IMR-90 (cell line): ENCODE data around the gene SDC1. TPM values are rescaled to one million over a fixed set of nuclear protein-coding genes. Genes with fewer than 3 reads are reported as not detected.

Experiments
- ATAC-seq: fragments of 200-7000 bp; cut with Tn5 transposase; 2 replicates; pipeline ENCODE4 v1.9.1; 2020; ENCODE audit warnings: low read depth, mild to moderate bottlenecking, moderate library complexity
- BruUV-seq: library from RNA; stranded (reverse); fragments of 400-500 nt; replicated peaks from 2 replicates; lab custom pipeline; 2021; lab: Mats Ljungman, UMichigan
- CTCF ChIA-PET: fragments of 300-600 bp; formaldehyde crosslinking; extraction: SDS; loops from one replicate; lab custom pipeline; 2021; ENCODE audit warnings: antibody characterized with exemption; lab: Yijun Ruan, JAX
- POLR2A ChIA-PET: fragments of 300-600 bp; sonication (Branson Sonifier 250); formaldehyde crosslinking; loops from one replicate; lab custom pipeline; 2022; ENCODE audit warnings: antibody characterized with exemption; ENCODE audit not compliant: unreplicated experiment; lab: Charles Lee
- DNase-seq: peaks from one replicate; pipeline ENCODE4 v3.0.0; 2013
- H2AFZ ChIP-seq: replicated peaks from 2 replicates; pipeline ENCODE3; 2013; ENCODE audit warnings: low read length, mild to moderate bottlenecking; ENCODE audit not compliant: poor library complexity
- H2AK5ac ChIP-seq: 2 replicates; pipeline ENCODE4 v1.6.1; 2013; ENCODE audit warnings: low read depth, low read length, inconsistent platforms
- H2AK9ac ChIP-seq: replicated peaks from 2 replicates; pipeline ENCODE3; 2013; ENCODE audit warnings: mild to moderate bottlenecking, low read depth, low read length, moderate library complexity; ENCODE audit not compliant: poor library complexity
- H2BK120ac ChIP-seq: 2 replicates; pipeline ENCODE4 v1.6.1; 2013; ENCODE audit warnings: low read depth, low read length, inconsistent platforms
- H2BK15ac ChIP-seq: 3 replicates; pipeline ENCODE4 v1.6.1; 2013; ENCODE audit warnings: low read depth, low read length, inconsistent platforms
- H2BK20ac ChIP-seq: 2 replicates; pipeline ENCODE4 v1.6.1; 2013; ENCODE audit warnings: low read depth, mild to moderate bottlenecking, inconsistent platforms, low read length, moderate library complexity
- H2BK5ac ChIP-seq: 2 replicates; pipeline ENCODE4 v1.6.1; 2013; ENCODE audit warnings: mild to moderate bottlenecking, low read depth, low read length, inconsistent platforms; ENCODE audit not compliant: poor library complexity, severe bottlenecking
- H3K14ac ChIP-seq: replicated peaks from 2 replicates; pipeline ENCODE4 v1.6.1; 2013; ENCODE audit warnings: low read depth, low read length, inconsistent platforms
- H3K18ac ChIP-seq: 2 replicates; pipeline ENCODE4 v1.6.1; 2013; ENCODE audit warnings: low read depth, low read length, control low read depth
- H3K23ac ChIP-seq: 2 replicates; pipeline ENCODE4 v1.6.1; 2013; ENCODE audit warnings: low read depth, low read length, inconsistent platforms
- H3K27ac ChIP-seq: 2 replicates; pipeline ENCODE4 v1.5.1; 2013; ENCODE audit warnings: mild to moderate bottlenecking, control low read depth, low read length; ENCODE audit not compliant: insufficient read depth
- H3K27me3 ChIP-seq: 2 replicates; pipeline ENCODE4 v1.6.1; 2013; ENCODE audit warnings: low read length; ENCODE audit not compliant: control insufficient read depth, insufficient read depth
- H3K36me3 ChIP-seq: 2 replicates; pipeline ENCODE4 v1.6.1; 2013; ENCODE audit warnings: low read length, mixed read lengths; ENCODE audit not compliant: control insufficient read depth, insufficient read depth
- H3K4ac ChIP-seq: 2 replicates; pipeline ENCODE4 v1.6.1; 2013; ENCODE audit warnings: low read depth, low read length, inconsistent platforms
- H3K4me1 ChIP-seq: 2 replicates; pipeline ENCODE4 v1.6.1; 2013; ENCODE audit warnings: low read length, mixed read lengths; ENCODE audit not compliant: control insufficient read depth, insufficient read depth
- H3K4me2 ChIP-seq: 2 replicates; pipeline ENCODE4 v1.6.1; 2013; ENCODE audit warnings: low read depth, mild to moderate bottlenecking, control low read depth, low read length, moderate library complexity
- H3K4me3 ChIP-seq: 2 replicates; pipeline ENCODE4 v1.5.1; 2013; ENCODE audit warnings: low read depth, mild to moderate bottlenecking, control low read depth, low read length, moderate library complexity; ENCODE audit not compliant: insufficient read depth
- H3K56ac ChIP-seq: 2 replicates; pipeline ENCODE4 v1.6.1; 2013; ENCODE audit warnings: low read length, inconsistent platforms; ENCODE audit not compliant: insufficient read depth; ENCODE audit errors: extremely low read depth
- H3K79me1 ChIP-seq, 2 experiments: 2 replicates each; pipeline ENCODE4 v1.6.1; 2013; ENCODE audit warnings: low read length in 2 of 2, inconsistent platforms in 1 of 2, low read depth in 1 of 2
- H3K9ac ChIP-seq: 2 replicates; pipeline ENCODE4 v1.6.1; 2013; ENCODE audit warnings: low read depth, low read length, control low read depth
- H3K9me1 ChIP-seq: 2 replicates; pipeline ENCODE4 v1.6.1; 2013; ENCODE audit warnings: low read length, inconsistent platforms; ENCODE audit not compliant: insufficient read depth
- H3K9me3 ChIP-seq: 2 replicates; pipeline ENCODE4 v1.6.1; 2013; ENCODE audit warnings: low read length; ENCODE audit not compliant: control insufficient read depth, insufficient read depth
- H4K20me1 ChIP-seq: 2 replicates; pipeline ENCODE4 v1.6.1; 2013; ENCODE audit warnings: low read length, inconsistent platforms; ENCODE audit not compliant: insufficient read depth
- H4K5ac ChIP-seq: 2 replicates; pipeline ENCODE4 v1.6.1; 2013; ENCODE audit warnings: mild to moderate bottlenecking, low read depth, low read length, control low read depth
- H4K8ac ChIP-seq, 2 experiments: 2 replicates each; pipeline ENCODE4 v1.6.1; 2013; ENCODE audit warnings: low read depth in 2 of 2, low read length in 2 of 2, control low read depth in 1 of 2, inconsistent platforms in 1 of 2
- H4K91ac ChIP-seq: 2 replicates; pipeline ENCODE4 v1.6.1; 2013; ENCODE audit warnings: low read depth, low read length, inconsistent platforms; ENCODE audit not compliant: insufficient read depth
- SMC3 ChIP-seq: fragments of 150-350 bp; IDR thresholded peaks from 2 replicates; pipeline ENCODE4 v1.6.1; 2016; ENCODE audit warnings: low read depth, mild to moderate bottlenecking, antibody characterized with exemption, low read length, moderate library complexity
- WGBS, 2 experiments: methylation state at CpG; one replicate each; pipeline versions ENCODE4 v1.1.5 to v1.1.7; 2013; ENCODE audit warnings: missing lambda C conversion rate in 2 of 2; ENCODE audit not compliant: insufficient read length in 1 of 2; ENCODE audit errors: extremely low coverage in 2 of 2; 5-methylcytosine and 5-hydroxymethylcytosine counted together
- dilution Hi-C: fragments of 300-500 bp; cut with HindIII; formaldehyde crosslinking; loops from one replicate; pipeline ENCODE4 v1.14.3; 2018; ENCODE audit warnings: low sequenced_read_pairs; ENCODE audit not compliant: unreplicated experiment
- in situ Hi-C: fragments of 300-500 bp; cut with MboI; formaldehyde crosslinking; loops from 3 replicates; pipeline ENCODE4 v1.14.3; 2019; ENCODE audit warnings: low sequenced_read_pairs, inconsistent platforms, mixed read lengths
- intact Hi-C: fragments of 100-400 bp; cut with micrococcal nuclease; formaldehyde crosslinking; loops from 2 replicates; pipeline ENCODE4 v1.10.0; 2022
- polyA plus RNA-seq, 3 experiments: library from polyadenylated mRNA; depleted of rRNA; stranded (reverse); fragments of >200 nt; gene quantifications; 2 replicates each; pipeline ENCODE4 v1.2.3, GENCODE V29; 2012; ENCODE audit warnings: low replicate concordance in 1 of 3
- total RNA-seq: library from RNA; depleted of rRNA; stranded (reverse); fragments of >200 nt; gene quantifications from 2 replicates; pipeline ENCODE4 v1.2.3, GENCODE V29; 2012

SDC1 gene
- total and polyA plus RNA-seq, 2 of the 4 experiments (the other 2 are of a cell fraction) = 22.0 to 28.3 TPM

GRCh38 chr2:20156076-20156759 is 68.7 kb downstream of the SDC1 start:
- in situ Hi-C loops = no loop called here
- ATAC-seq = no peak
- dilution Hi-C loops = no loop called here
- Histone ChIP-seq H3K27ac (no peak overlapping the region), H2AK9ac (no peak overlapping the region), H3K4ac (no peak overlapping the region), H3K4me2 (no peak overlapping the region), H3K27me3 (no peaks in the 10 kb centered on the region), H4K20me1 (no peaks in the 10 kb centered on the region), H2BK20ac (no peak overlapping the region), H3K36me3 (no peaks in the 10 kb centered on the region), H3K18ac (no peak overlapping the region), H3K14ac (no peak overlapping the region), H3K9ac (no peak overlapping the region), H4K91ac (no peak overlapping the region), H3K9me1 (peaks cover 6% of the 10 kb centered on the region; the same call in 1 of the 2 replicates), H3K9me3 (no peaks in the 10 kb centered on the region), H2BK120ac (no peak overlapping the region), H3K56ac (no peak overlapping the region), H2BK15ac (no peak overlapping the region), H2AFZ (no peak overlapping the region), H4K5ac (no peak overlapping the region), H2BK5ac (no peak overlapping the region), H4K8ac (no peak overlapping the region), H3K23ac (no peak overlapping the region), H3K4me3 (no peak overlapping the region), H3K4me1 (peaks cover 3% of the 10 kb centered on the region), H3K79me1 (no peaks in the 10 kb centered on the region), H2AK5ac (no peak overlapping the region)
- no TSS peak for BruUV-seq
- POLR2A ChIA-PET = no interaction called here
- TF ChIP-seq SMC3 = no peak
- CTCF ChIA-PET = no interaction called here
- intact Hi-C loops = loop anchor here (5.0 kb wide), 1 partner anchor 36 kb away; no protein-coding TSS in a partner anchor
- DNase-seq = no peak
- no CpG with 5 or more reads among the region's 3 CpGs for WGBS, 2 experiments
